ENCODE measurements around the gene SLC13A3.

The SLC13A3 gene

GRCh38 chr20:46634528-46634927 is 16.7 kb downstream of the SLC13A3 start:
- no peak for DNase-seq

DNA sequence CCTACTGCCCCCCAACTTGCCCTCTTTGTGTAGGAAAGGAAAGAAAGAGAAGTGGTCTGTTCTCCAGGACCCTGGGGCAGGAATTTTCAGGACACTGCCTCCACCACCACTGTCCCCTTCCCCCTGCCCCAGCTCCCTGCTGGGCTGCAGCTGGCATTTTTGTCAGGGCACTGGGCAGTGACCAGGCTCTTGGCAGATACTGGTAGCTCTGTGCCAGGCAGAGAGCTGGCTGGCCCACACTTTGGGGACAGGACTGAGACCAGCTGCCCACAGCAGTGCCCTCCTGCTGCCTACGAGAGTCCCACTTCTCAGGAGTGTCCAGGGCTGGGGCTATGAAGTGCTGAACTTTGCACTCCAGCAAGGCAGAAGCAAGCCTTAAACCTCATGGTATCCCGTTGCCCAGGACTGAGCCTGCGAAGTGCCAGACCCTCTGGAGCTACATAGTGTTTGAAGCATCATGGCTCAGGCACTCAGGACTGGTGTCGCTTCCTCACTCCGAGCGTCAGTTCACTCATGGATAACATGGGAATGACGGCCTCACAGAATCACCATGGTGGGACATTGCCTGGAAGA is 19.3 kb downstream of the SLC13A3 start:
- DNase-seq = no peak

GRCh38 chr20:46631212-46631869 is 19.9 kb downstream of the SLC13A3 start:
- no peak for DNase-seq

GRCh38 chr20:46630306-46630705 is 21.0 kb downstream of the SLC13A3 start:
- no peak for DNase-seq

- no peak for DNase-seq
Observed at GRCh38 chr20:46629341-46629740, 21.9 kb downstream of the SLC13A3 start.

DNA sequence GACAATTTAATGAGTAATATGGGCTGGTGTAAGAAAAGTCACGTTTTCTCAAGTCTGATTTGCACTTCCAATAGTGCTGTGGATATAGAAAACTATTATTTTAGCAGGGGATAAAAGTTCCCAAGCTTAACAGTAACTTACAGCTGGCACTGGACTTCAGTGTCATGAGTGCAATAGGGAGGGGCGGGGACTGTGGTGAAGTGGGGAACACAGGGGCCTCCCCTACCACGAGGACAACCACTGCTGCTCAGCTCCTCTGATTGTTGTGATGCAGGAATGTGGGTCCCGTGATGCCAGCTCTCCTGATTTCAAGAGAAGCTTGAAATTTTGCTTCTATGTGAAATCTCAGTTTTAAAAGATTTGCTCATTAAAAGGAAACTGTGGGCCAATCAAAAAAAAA is 24.0 kb downstream of the SLC13A3 start:
- DNase-seq = no peak

- DNase-seq = no peak
Observed at GRCh38 chr20:46626758-46627157, 24.5 kb downstream of the SLC13A3 start.

- DNase-seq = no peak
Observed at GRCh38 chr20:46625875-46626373, 25.3 kb downstream of the SLC13A3 start.

GRCh38 chr20:46624946-46625345 is 26.3 kb downstream of the SLC13A3 start:
- DNase-seq = no peak

DNA sequence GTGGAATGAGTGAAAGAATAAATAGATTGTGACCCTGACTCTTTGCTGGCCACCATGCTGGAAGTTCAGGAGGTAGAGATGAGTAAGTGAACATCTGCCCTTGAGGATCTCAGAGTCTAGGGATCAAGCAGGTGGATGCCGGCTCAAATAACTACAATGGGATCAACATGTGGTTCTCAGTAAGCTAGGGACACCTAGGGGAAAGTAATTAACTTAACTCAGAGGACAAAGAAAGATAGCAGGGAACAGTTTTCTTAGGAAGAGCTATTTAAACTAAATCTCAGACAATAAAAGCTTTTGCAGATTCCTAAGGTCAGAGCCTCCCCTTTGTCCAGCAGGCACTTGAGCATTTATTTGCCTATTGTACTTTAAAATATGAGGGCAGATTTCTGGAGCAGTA is 29.1 kb downstream of the SLC13A3 start:
- DNase-seq = no peak

DNA sequence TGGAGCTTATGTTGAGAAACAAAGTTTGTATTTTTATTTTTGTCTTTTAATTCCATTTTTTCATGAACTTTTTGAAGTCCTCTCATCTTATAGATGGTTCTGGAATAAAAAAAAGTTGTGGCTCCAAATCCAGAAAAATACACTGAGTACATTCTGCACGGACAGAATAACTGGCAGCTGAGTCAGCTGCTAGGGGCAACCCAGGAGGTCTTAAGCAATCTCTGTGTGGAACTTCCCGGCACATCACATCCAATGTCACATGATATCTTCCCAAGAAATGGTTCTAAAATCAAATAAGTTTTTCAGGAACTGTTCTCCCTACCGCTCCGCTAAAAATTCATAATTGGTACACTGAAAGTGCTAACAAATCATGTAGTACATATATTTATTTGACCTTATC is 29.8 kb downstream of the SLC13A3 start:
- DNase-seq = no peak

DNA sequence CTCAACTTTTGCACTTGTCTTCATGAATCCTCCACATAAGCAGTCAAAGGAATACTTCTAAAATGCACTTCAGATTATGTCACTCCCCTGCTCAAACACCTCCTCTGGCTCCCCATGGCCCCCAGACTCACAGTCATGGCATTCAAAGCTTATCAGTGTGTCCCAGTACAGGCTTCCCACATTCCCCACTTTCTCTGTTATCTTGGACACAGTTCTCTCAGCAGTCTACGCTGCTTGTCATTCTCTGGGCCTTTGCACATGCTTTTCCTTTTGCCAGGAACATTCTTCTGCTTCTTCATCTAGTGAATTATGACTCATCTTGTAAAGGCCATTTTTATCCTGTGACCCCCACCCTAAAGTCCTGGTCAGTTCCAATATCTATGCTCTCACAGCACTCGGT is 31.8 kb downstream of the SLC13A3 start:
- no peak for DNase-seq

- DNase-seq = no peak
Observed at GRCh38 chr20:46618316-46619100, 32.8 kb downstream of the SLC13A3 start.

- DNase-seq = no peak
Observed at GRCh38 chr20:46614503-46614902, 36.8 kb downstream of the SLC13A3 start.

GRCh38 chr20:46610145-46610544 is 41.1 kb downstream of the SLC13A3 start:
- no peak for DNase-seq

GRCh38 chr20:46609043-46609442 is 42.2 kb downstream of the SLC13A3 start:
- no peak for DNase-seq

DNA sequence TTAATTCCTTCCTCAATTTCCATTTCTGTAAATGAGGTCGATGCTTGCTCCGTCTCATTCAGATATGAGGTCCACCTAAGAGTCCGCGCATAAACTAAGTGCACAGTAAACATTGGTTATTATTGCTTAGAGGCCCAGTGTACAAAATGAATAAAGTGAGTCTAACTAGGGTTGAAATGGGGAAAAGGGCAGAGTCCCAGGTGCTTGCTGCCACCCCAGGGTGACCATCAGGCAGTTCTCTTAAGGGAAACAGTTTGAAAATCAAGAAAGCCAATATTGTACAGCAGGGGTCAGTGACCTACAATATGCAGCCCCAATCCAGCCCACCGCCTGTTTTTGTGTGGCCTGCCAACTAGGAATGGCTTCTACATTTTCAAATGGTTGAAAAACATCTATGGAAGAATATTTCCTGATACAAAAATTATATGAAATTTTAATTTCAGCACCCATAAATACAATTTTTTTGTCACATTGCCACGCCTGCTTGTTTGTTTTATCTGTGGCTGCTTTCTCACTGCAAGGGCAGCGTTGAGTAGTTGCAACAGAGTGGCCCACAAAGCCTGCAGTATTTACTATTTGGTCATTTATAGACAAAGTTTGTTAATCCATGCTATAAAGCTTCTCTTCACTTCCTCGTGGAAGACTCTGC is 43.3 kb downstream of the SLC13A3 start:
- DNase-seq = no peak

DNA sequence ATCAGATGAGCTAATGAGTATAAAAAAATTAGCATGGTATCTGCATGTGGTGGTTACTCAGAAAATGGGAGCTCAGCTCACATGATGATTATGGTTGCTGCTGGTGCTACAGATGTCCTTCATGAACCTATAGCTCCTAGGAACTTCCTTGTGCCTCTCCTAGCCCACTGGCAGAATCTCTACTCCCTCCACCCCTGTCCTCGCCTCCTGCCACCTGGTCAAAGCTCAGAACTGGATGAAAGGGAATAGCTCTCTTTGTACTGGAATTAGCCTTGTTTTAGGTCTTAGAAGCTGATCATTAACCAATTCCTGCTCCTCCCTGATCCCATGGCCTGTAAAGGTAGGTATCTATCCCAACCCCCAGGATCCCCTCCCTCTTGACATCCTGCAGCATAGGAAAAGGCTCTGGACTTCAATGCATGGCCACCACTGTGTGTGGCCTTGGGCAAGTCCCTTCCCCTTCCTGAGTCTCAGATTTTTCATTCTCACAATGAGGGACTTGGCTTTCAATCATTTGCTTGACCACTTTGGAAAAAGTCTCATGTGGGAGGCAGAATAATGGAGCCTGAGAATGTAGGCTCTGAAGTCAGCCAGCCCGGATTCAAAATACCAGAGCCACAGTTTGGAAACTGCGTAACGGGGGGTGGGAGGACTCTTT is 43.9 kb downstream of the SLC13A3 start:
- no peak for DNase-seq

GRCh38 chr20:46606817-46607190 is 44.5 kb downstream of the SLC13A3 start:
- no peak for DNase-seq

DNA sequence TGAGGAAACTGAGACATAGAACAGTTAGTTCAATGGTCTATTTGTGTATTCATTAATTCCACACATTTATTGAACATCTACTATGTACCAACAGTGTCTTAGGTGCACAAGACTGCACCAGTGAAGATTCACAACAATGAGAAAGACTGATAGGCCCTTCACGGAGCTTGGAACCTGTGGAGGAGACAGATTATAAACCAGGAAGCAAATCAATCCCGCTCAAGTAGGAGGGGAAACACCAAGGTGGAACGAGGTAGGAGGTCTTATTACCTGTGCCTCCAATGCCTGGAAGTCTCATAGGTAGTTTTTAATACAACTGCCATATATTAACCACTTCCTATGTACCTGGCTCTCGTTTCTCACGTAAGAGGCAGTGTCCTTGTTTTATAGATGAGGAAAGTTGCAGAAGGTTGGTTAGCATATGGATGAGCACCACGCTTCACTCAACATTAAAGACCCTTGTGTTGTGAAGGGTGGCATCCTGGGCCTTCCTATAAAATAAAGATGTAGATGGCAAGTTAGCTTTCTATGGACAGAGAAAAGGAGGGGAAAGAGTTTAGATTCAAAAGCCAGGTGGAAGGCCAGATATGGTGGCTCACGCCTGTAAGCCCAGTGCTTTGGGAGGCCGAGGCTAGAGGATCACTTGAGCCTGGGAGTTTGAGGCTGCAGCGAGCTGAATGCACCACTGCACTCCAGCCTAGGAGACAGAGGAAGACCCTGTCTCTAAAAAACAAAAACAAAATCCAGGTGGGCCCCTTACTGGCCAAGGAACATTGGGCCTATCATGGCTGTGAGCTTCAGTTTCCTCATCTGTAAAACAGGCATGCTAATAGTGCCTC is 45.1 kb downstream of the SLC13A3 start:
- DNase-seq = no peak

DNA sequence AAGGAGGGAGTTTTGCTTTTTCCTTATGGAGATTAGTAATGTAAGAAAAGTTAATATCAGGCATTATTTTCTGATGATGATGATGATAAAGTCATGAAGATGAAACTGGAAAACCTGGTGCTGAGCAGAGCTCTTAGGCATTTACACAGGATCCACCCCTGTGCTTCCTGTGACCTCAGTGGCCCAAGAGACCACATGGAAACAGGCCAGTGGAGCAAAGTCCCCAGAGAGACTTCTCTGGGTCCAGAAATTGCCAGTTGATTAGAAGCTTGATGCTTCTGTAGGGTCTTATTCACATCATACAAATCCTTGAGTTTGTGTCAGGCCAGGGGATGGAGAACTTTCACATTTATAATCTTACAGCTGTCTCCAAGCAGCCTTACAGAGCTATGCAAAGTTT is 46.1 kb downstream of the SLC13A3 start:
- no peak for DNase-seq

DNA sequence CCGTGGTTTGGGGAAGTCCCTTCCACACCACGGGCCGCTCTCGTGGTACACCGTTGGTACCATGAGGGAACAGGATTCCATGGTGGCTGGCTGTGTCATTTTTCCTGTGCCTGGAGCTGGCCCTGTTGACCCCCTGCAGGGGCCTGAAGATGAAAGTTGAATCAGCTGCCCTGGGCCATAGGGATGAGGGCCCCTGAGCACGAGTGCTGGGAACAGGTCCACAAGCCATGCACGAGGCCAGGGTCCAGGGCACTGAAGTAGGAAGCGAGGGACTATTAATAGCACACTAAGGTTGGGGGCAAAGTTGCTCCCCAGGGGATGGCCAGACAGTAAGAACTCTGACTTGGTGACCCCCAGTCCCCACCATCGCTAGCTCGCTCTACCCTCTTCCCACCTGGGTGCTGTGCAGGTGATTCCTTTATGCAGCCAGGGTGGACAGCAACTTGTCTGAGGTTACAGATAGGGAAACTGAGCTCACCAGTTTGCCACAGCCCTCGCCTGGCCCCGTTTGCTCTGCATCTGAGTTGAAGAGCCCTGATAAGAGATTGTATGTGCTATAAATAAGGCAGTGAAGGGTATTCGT is 46.6 kb downstream of the SLC13A3 start:
- no peak for DNase-seq
